Ovary (tissue), 9 donors: Measurements from ENCODE around the gene BPGM. TPM values are rescaled to one million over a fixed set of nuclear protein-coding genes. Genes with fewer than 3 reads are reported as not detected.

Experiments
- DNase-seq, 5 donors: peaks; one replicate each; pipeline ENCODE4 v3.0.0-alpha.2; 2019 to 2020
- H3K27ac ChIP-seq, 2 donors: fragments of 200-600 bp; one replicate each; pipeline versions ENCODE4 v1.5.1 to v1.8.0; 2019 to 2022
- H3K27me3 ChIP-seq: fragments of 200-600 bp; one replicate; pipeline ENCODE4 v1.8.0; 2022
- H3K36me3 ChIP-seq: fragments of 200-600 bp; sonication (generic); one replicate; pipeline ENCODE4 v1.5.1; 2019
- H3K4me1 ChIP-seq: one replicate; pipeline ENCODE4 v1.8.1; 2013; ENCODE audit warnings: mild to moderate bottlenecking, moderate library complexity; ENCODE audit not compliant: insufficient read depth
- H3K4me3 ChIP-seq: fragments of 200-600 bp; sonication (generic); one replicate; pipeline ENCODE4 v1.5.1; 2017
- H3K9me3 ChIP-seq, 2 donors: fragments of 200-600 bp in 1 of 2; sonication (generic) in 1 of 2; one replicate each; pipeline versions ENCODE4 v1.5.1 to v1.8.1; 2013 to 2019; ENCODE audit warnings: mild to moderate bottlenecking in 1 of 2, moderate library complexity in 1 of 2
- CTCF ChIP-seq, 3 donors: fragments of 450-650 bp in 2 of 3; fragments of 200-600 bp in 1 of 3; IDR thresholded peaks; one replicate each; pipeline versions ENCODE4 v1.5.1 to v1.8.0; 2016 to 2022; ENCODE audit warnings: antibody characterized with exemption in 3 of 3, mild to moderate bottlenecking in 1 of 3
- EP300 ChIP-seq: sonication (generic); formaldehyde crosslinking; IDR thresholded peaks from one replicate; pipeline ENCODE4 v1.6.1; 2017; ENCODE audit warnings: antibody characterized with exemption
- POLR2A ChIP-seq: fragments of 450-650 bp; IDR thresholded peaks from one replicate; pipeline ENCODE4 v1.6.1; 2017; ENCODE audit warnings: antibody characterized with exemption, mild to moderate bottlenecking, moderate library complexity
- WGBS, 3 donors: extraction: QIAGEN DNeasy Blood & Tissue Kit in 1 of 3; methylation state at CpG; one replicate each; pipeline versions ENCODE4 v1.1.5 to v1.1.7; 2013 to 2017; 5-methylcytosine and 5-hydroxymethylcytosine counted together
- intact Hi-C, 4 donors: fragments of 100-400 bp; cut with DNase I; formaldehyde crosslinking; loops; one replicate each; pipeline versions ENCODE4 v1.11.0 to v1.15.1; 2022 to 2023
- polyA plus RNA-seq, 2 donors: library from polyadenylated mRNA; stranded (reverse); fragments of 200-250 nt in 1 of 2; fragments of 350-450 nt in 1 of 2; fragmentation: Illumina TruSeq in 1 of 2; extraction: RNeasy Lipid Tissue Mini Kit (QIAGEN cat#74804) in 1 of 2; gene quantifications; one replicate each; pipeline ENCODE4 v1.2.3, GENCODE V29; 2013 to 2014
- total RNA-seq, 7 donors: library from RNA; depleted of rRNA in 2 of 7; stranded (reverse); fragments of >200 nt in 2 of 7; fragmentation: NEBNext Ultra II Directional in 3 of 7; extraction: Animal tissue kit (Norgen Biotek cat#: 25700) in 3 of 7; gene quantifications; one replicate each; pipeline versions ENCODE4 v1.1.0 to v1.2.4, GENCODE V29; 2016 to 2023
- donor health status: DM: no; HTN: no; CAD: no; lungs with moderate emphysema.
- donor health status: DM: no; HTN: no; CAD: no.
- donor health status: Bipolar disorder and iron deficiency.
- donor health status: DM: yes; HTN: yes; CAD: no.
- donor health status: DM: no; HTN: no; CAD: no.
- donor health status: DM: yes; HTN: yes; CAD: no.

BPGM gene
- total and polyA plus RNA-seq, 9 donors: 6.5 to 18.1 (median 9.0) TPM

DNA sequence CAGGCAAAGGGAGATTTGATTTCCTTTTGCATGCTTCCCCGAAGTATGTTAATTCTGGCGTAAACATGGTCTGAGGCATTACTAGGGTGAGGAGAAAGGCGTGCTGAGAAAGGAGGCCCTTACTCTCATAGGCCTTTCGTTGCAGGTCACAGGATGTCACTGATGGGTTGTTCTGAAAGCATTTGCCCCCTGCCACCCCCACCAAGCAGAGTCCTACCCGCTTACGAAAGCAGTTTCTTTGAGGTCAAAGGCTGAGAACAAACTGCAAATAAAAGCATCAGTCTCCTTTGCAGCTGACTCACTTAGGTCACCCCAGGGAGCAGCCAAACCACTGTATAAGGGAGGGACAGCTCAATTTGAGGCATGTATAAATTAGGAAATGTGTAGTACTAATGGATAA lies 57.1 kb downstream of the BPGM start:
- no peaks in the 10 kb centered on the region for H3K9me3 ChIP-seq
- H3K4me1 ChIP-seq: peaks cover 26% of the 10 kb centered on the region
- peak overlapping the region; percentile 56 to 74 for H3K27ac ChIP-seq
- WGBS, 3 donors: 5 to 11% (median 6%) methylated on average over 6 of the region's 6 CpGs
- H3K4me3 ChIP-seq: no peak overlapping the region
- H3K27me3 ChIP-seq: no peaks in the 10 kb centered on the region
- H3K36me3 ChIP-seq: no peaks in the 10 kb centered on the region
- intact Hi-C loops: no loop called here
- TF ChIP-seq EP300: no peak
- no peak for TF ChIP-seq POLR2A
- no peak for TF ChIP-seq CTCF (IDR thresholded peaks at IDR 0.05)
- peak; percentile 70 to 84 (median 76) for DNase-seq

- H3K9me3 ChIP-seq: no peaks in the 10 kb centered on the region
- TF ChIP-seq CTCF (IDR thresholded peaks at IDR 0.05): no peak
- TF ChIP-seq POLR2A: no peak
- no peak for TF ChIP-seq EP300
- whole genome bisulfite sequencing, 3 donors: 20 to 42% (median 25%) methylated on average over 5 of the region's 5 CpGs
- no peak for DNase-seq
- no peaks in the 10 kb centered on the region for H3K27me3 ChIP-seq
- no peak overlapping the region for H3K4me3 ChIP-seq
- H3K27ac ChIP-seq: peak overlapping the region; percentile 48 to 74
- H3K36me3 ChIP-seq: no peaks in the 10 kb centered on the region
- H3K4me1 ChIP-seq: peaks cover 27% of the 10 kb centered on the region
- intact Hi-C loops: no loop called here
Observed at GRCh38 chr7:134704827-134705226, 58.2 kb downstream of the BPGM start.

GRCh38 chr7:134705716-134706115 lies 59.1 kb downstream of the BPGM start:
- 16 to 66% (median 37%) methylated on average over 2 of the region's 2 CpGs for WGBS, 3 donors
- Histone ChIP-seq H3K27me3 (no peaks in the 10 kb centered on the region), H3K4me1 (peaks cover 27% of the 10 kb centered on the region), H3K9me3 (no peaks in the 10 kb centered on the region), H3K27ac (peak overlapping the region in 1 of 2 donors; percentile 74), H3K4me3 (no peak overlapping the region), H3K36me3 (no peaks in the 10 kb centered on the region)
- intact Hi-C loops: no loop called here
- TF ChIP-seq POLR2A (no peak), CTCF (IDR thresholded peaks at IDR 0.05) (no peak), EP300 (no peak)
- DNase-seq: no peak

- Histone ChIP-seq H3K36me3 (no peaks in the 10 kb centered on the region), H3K27me3 (no peaks in the 10 kb centered on the region), H3K9me3 (no peaks in the 10 kb centered on the region), H3K27ac (no peak overlapping the region), H3K4me3 (no peak overlapping the region), H3K4me1 (peaks cover 26% of the 10 kb centered on the region)
- no peak for TF ChIP-seq POLR2A
- TF ChIP-seq CTCF (IDR thresholded peaks at IDR 0.05): no peak
- no peak for TF ChIP-seq EP300
- intact Hi-C loops: no loop called here
- DNase-seq: no peak
- WGBS, 3 donors: 76 to 81% (median 78%) methylated on average over 5 of the region's 5 CpGs
Observed at GRCh38 chr7:134706468-134706867, 59.8 kb downstream of the BPGM start.
